HG02588 (cell line): Measurements from ENCODE around the gene ASF1A.

Experiments used
- ATAC-seq: cut with Tn5 transposase; IDR thresholded peaks from one replicate; pipeline ENCODE4 v1.9.1; 2021; ENCODE audit warnings: mild to moderate bottlenecking, moderate library complexity; ENCODE audit not compliant: unreplicated experiment

ASF1A gene

GRCh38 chr6:118881440-118882313 lies 12.3 kb upstream of the ASF1A start:
- peak; percentile 84 for ATAC-seq

- ATAC-seq = no peak
Measured at GRCh38 chr6:118882314-118882905, 11.5 kb upstream of the ASF1A start.

- no peak for ATAC-seq
Measured at GRCh38 chr6:118886641-118887040, 7.3 kb upstream of the ASF1A start.

- no peak for ATAC-seq
Measured at GRCh38 chr6:118889163-118889562, 4.8 kb upstream of the ASF1A start.

- ATAC-seq = no peak
Measured at GRCh38 chr6:118890997-118891790, 2.8 kb upstream of the ASF1A start.

- ATAC-seq = no peak
Measured at GRCh38 chr6:118892355-118892991, 1.5 kb upstream of the ASF1A start.

GRCh38 chr6:118893064-118893806 lies 717 bp upstream of the ASF1A start:
- no peak for ATAC-seq

GRCh38 chr6:118894425-118895260 lies 691 bp downstream of the ASF1A start:
- ATAC-seq = peak; percentile 37

- no peak for ATAC-seq
Measured at GRCh38 chr6:118895261-118895560, 1.3 kb downstream of the ASF1A start.

GRCh38 chr6:118895859-118896258 lies 1.9 kb downstream of the ASF1A start:
- ATAC-seq = no peak

GRCh38 chr6:118896339-118897136 lies 2.6 kb downstream of the ASF1A start:
- ATAC-seq = no peak

- no peak for ATAC-seq
Measured at GRCh38 chr6:118897386-118897785, 3.4 kb downstream of the ASF1A start.

GRCh38 chr6:118899948-118900347 lies 6.0 kb downstream of the ASF1A start:
- no peak for ATAC-seq

- ATAC-seq = no peak
Measured at GRCh38 chr6:118902726-118903125, 8.8 kb downstream of the ASF1A start.

GRCh38 chr6:118903138-118903537 lies 9.2 kb downstream of the ASF1A start:
- no peak for ATAC-seq

GRCh38 chr6:118903691-118904090 lies 9.7 kb downstream of the ASF1A start:
- no peak for ATAC-seq

- ATAC-seq = no peak
Measured at GRCh38 chr6:118905084-118905483, 11.1 kb downstream of the ASF1A start.

GRCh38 chr6:118905851-118906250 lies 11.9 kb downstream of the ASF1A start:
- no peak for ATAC-seq

- no peak for ATAC-seq
Measured at GRCh38 chr6:118908441-118908840, 14.5 kb downstream of the ASF1A start.
